HepG2 (cell line): ENCODE results near the gene ELOVL2. TPM values are rescaled to one million over a fixed set of nuclear protein-coding genes. Genes with fewer than 3 reads are reported as not detected.

Source experiments
- KLF9 ChIP-seq: IDR thresholded peaks from 2 replicates; pipeline ENCODE4 v1.6.1; 2016; ENCODE audit warnings: low read depth
- NR2C2 ChIP-seq: sonication (generic); formaldehyde crosslinking; IDR thresholded peaks from 2 replicates; pipeline ENCODE4 v1.4.0; 2020; ENCODE audit warnings: missing genetic modification reagents, mild to moderate bottlenecking, moderate library complexity, borderline replicate concordance
- RARA ChIP-seq: IDR thresholded peaks from 2 replicates; pipeline ENCODE4 v1.6.1; 2016; ENCODE audit warnings: missing genetic modification reagents, missing compliant biosample characterization
- SALL1 ChIP-seq: sonication (generic); formaldehyde crosslinking; IDR thresholded peaks from 2 replicates; pipeline ENCODE4 v1.8.0; 2022; ENCODE audit warnings: mild to moderate bottlenecking, missing genetic modification reagents
- SP4 ChIP-seq: sonication (generic); formaldehyde crosslinking; IDR thresholded peaks from 2 replicates; pipeline ENCODE4 v1.8.1; 2023; ENCODE audit warnings: mild to moderate bottlenecking, missing genetic modification reagents
- TBX3 ChIP-seq: fragments of 450-650 bp; IDR thresholded peaks from 2 replicates; pipeline ENCODE4 v1.6.1; 2017; ENCODE audit warnings: antibody characterized with exemption, mild to moderate bottlenecking, inconsistent platforms, borderline replicate concordance
- ZKSCAN1 ChIP-seq: fragments of 150-350 bp; IDR thresholded peaks from 2 replicates; pipeline ENCODE4 v1.6.1; 2014; ENCODE audit warnings: low read length
- ZNF124 ChIP-seq: sonication (generic); formaldehyde crosslinking; IDR thresholded peaks from 2 replicates; pipeline ENCODE4 v1.4.0; 2020; ENCODE audit warnings: missing genetic modification reagents
- ZNF503 ChIP-seq: sonication (generic); formaldehyde crosslinking; IDR thresholded peaks from 2 replicates; pipeline ENCODE4 v1.4.0; 2020; ENCODE audit warnings: missing genetic modification reagents
- ZNF510 ChIP-seq: sonication (generic); formaldehyde crosslinking; IDR thresholded peaks from 2 replicates; pipeline ENCODE4 v1.4.0; 2020; ENCODE audit warnings: low read depth, mild to moderate bottlenecking, missing genetic modification reagents
- ZNF547 ChIP-seq: sonication (generic); formaldehyde crosslinking; IDR thresholded peaks from 2 replicates; pipeline ENCODE4 v1.5.1; 2020; ENCODE audit warnings: mild to moderate bottlenecking, missing genetic modification reagents
- polyA plus RNA-seq, 8 experiments: library from polyadenylated mRNA; depleted of rRNA in 3 of 8; stranded (reverse) in 7 of 8; unstranded in 1 of 8; fragments of >200 nt; fragmentation: Illumina TruSeq in 4 of 8; extraction: Trizol in 4 of 8; gene quantifications; 2 replicates each; pipeline versions ENCODE4 v1.2.1 to v1.2.3, GENCODE V29; 2011 to 2016; ENCODE audit warnings: low read depth in 4 of 8, missing spikeins in 1 of 8, mixed read lengths in 1 of 8; ENCODE audit not compliant: insufficient read depth in 1 of 8
- total RNA-seq, 5 experiments: library from RNA; depleted of rRNA; stranded (reverse); fragments of >200 nt; fragmentation: Illumina TruSeq; extraction: Trizol; gene quantifications; 2 replicates each; pipeline ENCODE4 v1.2.3, GENCODE V29; 2016; ENCODE audit warnings: low read depth in 1 of 5
- TF ChIP-seq, protein P1 (sequence below), 2 experiments: fragments of 450-650 bp in 1 of 2; sonication (generic) in 1 of 2; formaldehyde crosslinking in 1 of 2; IDR thresholded peaks; 2 replicates each; pipeline versions ENCODE4 v1.6.1 to v1.8.0; 2016 to 2022; ENCODE audit warnings: antibody characterized with exemption in 1 of 2, mild to moderate bottlenecking in 1 of 2, missing genetic modification reagents in 1 of 2
- TF ChIP-seq, protein P2 (sequence below): sonication (generic); formaldehyde crosslinking; IDR thresholded peaks from 2 replicates; pipeline ENCODE4 v1.4.0; 2020; ENCODE audit warnings: mild to moderate bottlenecking, missing genetic modification reagents
- TF ChIP-seq, protein P3 (sequence below): sonication (generic); formaldehyde crosslinking; IDR thresholded peaks from 2 replicates; pipeline ENCODE4 v1.4.0; 2020; ENCODE audit warnings: mild to moderate bottlenecking, missing genetic modification reagents
- TF ChIP-seq, protein P4 (sequence below): sonication (generic); formaldehyde crosslinking; IDR thresholded peaks from 2 replicates; pipeline ENCODE4 v1.4.0; 2020; ENCODE audit warnings: missing genetic modification reagents

The ELOVL2 gene
- total and polyA plus RNA-seq, 2 of the 13 experiments (the other 11 are each of a cell fraction or from before 2014, with no cell fraction given): 43.6 to 65.4 TPM

GRCh38 chr6:11067348-11067747 is 23.2 kb upstream of the ELOVL2 start (continued):
- TF ChIP-seq, protein P1, sequence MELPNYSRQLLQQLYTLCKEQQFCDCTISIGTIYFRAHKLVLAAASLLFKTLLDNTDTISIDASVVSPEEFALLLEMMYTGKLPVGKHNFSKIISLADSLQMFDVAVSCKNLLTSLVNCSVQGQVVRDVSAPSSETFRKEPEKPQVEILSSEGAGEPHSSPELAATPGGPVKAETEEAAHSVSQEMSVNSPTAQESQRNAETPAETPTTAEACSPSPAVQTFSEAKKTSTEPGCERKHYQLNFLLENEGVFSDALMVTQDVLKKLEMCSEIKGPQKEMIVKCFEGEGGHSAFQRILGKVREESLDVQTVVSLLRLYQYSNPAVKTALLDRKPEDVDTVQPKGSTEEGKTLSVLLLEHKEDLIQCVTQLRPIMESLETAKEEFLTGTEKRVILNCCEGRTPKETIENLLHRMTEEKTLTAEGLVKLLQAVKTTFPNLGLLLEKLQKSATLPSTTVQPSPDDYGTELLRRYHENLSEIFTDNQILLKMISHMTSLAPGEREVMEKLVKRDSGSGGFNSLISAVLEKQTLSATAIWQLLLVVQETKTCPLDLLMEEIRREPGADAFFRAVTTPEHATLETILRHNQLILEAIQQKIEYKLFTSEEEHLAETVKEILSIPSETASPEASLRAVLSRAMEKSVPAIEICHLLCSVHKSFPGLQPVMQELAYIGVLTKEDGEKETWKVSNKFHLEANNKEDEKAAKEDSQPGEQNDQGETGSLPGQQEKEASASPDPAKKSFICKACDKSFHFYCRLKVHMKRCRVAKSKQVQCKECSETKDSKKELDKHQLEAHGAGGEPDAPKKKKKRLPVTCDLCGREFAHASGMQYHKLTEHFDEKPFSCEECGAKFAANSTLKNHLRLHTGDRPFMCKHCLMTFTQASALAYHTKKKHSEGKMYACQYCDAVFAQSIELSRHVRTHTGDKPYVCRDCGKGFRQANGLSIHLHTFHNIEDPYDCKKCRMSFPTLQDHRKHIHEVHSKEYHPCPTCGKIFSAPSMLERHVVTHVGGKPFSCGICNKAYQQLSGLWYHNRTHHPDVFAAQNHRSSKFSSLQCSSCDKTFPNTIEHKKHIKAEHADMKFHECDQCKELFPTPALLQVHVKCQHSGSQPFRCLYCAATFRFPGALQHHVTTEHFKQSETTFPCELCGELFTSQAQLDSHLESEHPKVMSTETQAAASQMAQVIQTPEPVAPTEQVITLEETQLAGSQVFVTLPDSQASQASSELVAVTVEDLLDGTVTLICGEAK (IDR thresholded peaks at IDR 0.05): no peak
- TF ChIP-seq, protein P1 (CRISPR knock-in tag; IDR thresholded peaks at IDR 0.05): peak; percentile 24; the same call in 1 of the 2 replicates
- TF ChIP-seq RARA (CRISPR knock-in tag): 0 out of 2 replicates have a peak, but pooled peaks have one; percentile 9
- no peak for TF ChIP-seq ZNF510 (CRISPR knock-in tag)
- TF ChIP-seq ZNF124 (CRISPR knock-in tag): peak; percentile 16; the same call in 1 of the 2 replicates
- TF ChIP-seq, protein P2, sequence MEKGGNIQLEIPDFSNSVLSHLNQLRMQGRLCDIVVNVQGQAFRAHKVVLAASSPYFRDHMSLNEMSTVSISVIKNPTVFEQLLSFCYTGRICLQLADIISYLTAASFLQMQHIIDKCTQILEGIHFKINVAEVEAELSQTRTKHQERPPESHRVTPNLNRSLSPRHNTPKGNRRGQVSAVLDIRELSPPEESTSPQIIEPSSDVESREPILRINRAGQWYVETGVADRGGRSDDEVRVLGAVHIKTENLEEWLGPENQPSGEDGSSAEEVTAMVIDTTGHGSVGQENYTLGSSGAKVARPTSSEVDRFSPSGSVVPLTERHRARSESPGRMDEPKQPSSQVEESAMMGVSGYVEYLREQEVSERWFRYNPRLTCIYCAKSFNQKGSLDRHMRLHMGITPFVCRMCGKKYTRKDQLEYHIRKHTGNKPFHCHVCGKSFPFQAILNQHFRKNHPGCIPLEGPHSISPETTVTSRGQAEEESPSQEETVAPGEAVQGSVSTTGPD: no peak
- peak; percentile 69 for TF ChIP-seq SALL1 (CRISPR knock-in tag)
- TF ChIP-seq SP4 (CRISPR knock-in tag): no peak
- TF ChIP-seq TBX3: no peak
- TF ChIP-seq ZKSCAN1: no peak
- TF ChIP-seq, protein P3, sequence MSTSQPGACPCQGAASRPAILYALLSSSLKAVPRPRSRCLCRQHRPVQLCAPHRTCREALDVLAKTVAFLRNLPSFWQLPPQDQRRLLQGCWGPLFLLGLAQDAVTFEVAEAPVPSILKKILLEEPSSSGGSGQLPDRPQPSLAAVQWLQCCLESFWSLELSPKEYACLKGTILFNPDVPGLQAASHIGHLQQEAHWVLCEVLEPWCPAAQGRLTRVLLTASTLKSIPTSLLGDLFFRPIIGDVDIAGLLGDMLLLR (CRISPR knock-in tag): no peak
- no peak; the same call in 1 of the 2 replicates for TF ChIP-seq KLF9 (CRISPR knock-in tag)
- 0 out of 2 replicates have a peak, but pooled peaks have one; percentile 11 for TF ChIP-seq NR2C2 (CRISPR knock-in tag)
- TF ChIP-seq ZNF547: peak; percentile 50; the same call in 1 of the 2 replicates
- no peak for TF ChIP-seq ZNF503 (CRISPR knock-in tag)
- TF ChIP-seq, protein P4, sequence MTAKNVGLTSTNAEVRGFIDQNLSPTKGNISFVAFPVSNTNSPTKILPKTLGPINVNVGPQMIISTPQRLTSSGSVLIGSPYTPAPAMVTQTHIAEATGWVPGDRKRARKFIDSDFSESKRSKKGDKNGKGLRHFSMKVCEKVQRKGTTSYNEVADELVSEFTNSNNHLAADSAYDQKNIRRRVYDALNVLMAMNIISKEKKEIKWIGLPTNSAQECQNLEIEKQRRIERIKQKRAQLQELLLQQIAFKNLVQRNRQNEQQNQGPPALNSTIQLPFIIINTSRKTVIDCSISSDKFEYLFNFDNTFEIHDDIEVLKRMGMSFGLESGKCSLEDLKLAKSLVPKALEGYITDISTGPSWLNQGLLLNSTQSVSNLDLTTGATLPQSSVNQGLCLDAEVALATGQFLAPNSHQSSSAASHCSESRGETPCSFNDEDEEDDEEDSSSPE (CRISPR knock-in tag): no peak
